IMR-90 (cell line): ENCODE data around the gene SIN3B. TPM values are rescaled to one million over a fixed set of nuclear protein-coding genes. Genes with fewer than 3 reads are reported as not detected.

Experiments
- ATAC-seq: fragments of 200-7000 bp; cut with Tn5 transposase; 2 replicates; pipeline ENCODE4 v1.9.1; 2020; ENCODE audit warnings: low read depth, mild to moderate bottlenecking, moderate library complexity
- BruUV-seq: library from RNA; stranded (reverse); fragments of 400-500 nt; replicated peaks from 2 replicates; lab custom pipeline; 2021; lab: Mats Ljungman, UMichigan
- CTCF ChIA-PET: fragments of 300-600 bp; formaldehyde crosslinking; extraction: SDS; loops from one replicate; lab custom pipeline; 2021; ENCODE audit warnings: antibody characterized with exemption; lab: Yijun Ruan, JAX
- POLR2A ChIA-PET: fragments of 300-600 bp; sonication (Branson Sonifier 250); formaldehyde crosslinking; loops from one replicate; lab custom pipeline; 2022; ENCODE audit warnings: antibody characterized with exemption; ENCODE audit not compliant: unreplicated experiment; lab: Charles Lee
- DNase-seq: peaks from one replicate; pipeline ENCODE4 v3.0.0; 2013
- H2AFZ ChIP-seq: replicated peaks from 2 replicates; pipeline ENCODE3; 2013; ENCODE audit warnings: low read length, mild to moderate bottlenecking; ENCODE audit not compliant: poor library complexity
- H2AK5ac ChIP-seq: 2 replicates; pipeline ENCODE4 v1.6.1; 2013; ENCODE audit warnings: low read depth, low read length, inconsistent platforms
- H2AK9ac ChIP-seq: replicated peaks from 2 replicates; pipeline ENCODE3; 2013; ENCODE audit warnings: mild to moderate bottlenecking, low read depth, low read length, moderate library complexity; ENCODE audit not compliant: poor library complexity
- H2BK120ac ChIP-seq: 2 replicates; pipeline ENCODE4 v1.6.1; 2013; ENCODE audit warnings: low read depth, low read length, inconsistent platforms
- H2BK15ac ChIP-seq: 3 replicates; pipeline ENCODE4 v1.6.1; 2013; ENCODE audit warnings: low read depth, low read length, inconsistent platforms
- H2BK20ac ChIP-seq: 2 replicates; pipeline ENCODE4 v1.6.1; 2013; ENCODE audit warnings: low read depth, mild to moderate bottlenecking, inconsistent platforms, low read length, moderate library complexity
- H2BK5ac ChIP-seq: 2 replicates; pipeline ENCODE4 v1.6.1; 2013; ENCODE audit warnings: mild to moderate bottlenecking, low read depth, low read length, inconsistent platforms; ENCODE audit not compliant: poor library complexity, severe bottlenecking
- H3K14ac ChIP-seq: replicated peaks from 2 replicates; pipeline ENCODE4 v1.6.1; 2013; ENCODE audit warnings: low read depth, low read length, inconsistent platforms
- H3K18ac ChIP-seq: 2 replicates; pipeline ENCODE4 v1.6.1; 2013; ENCODE audit warnings: low read depth, low read length, control low read depth
- H3K23ac ChIP-seq: 2 replicates; pipeline ENCODE4 v1.6.1; 2013; ENCODE audit warnings: low read depth, low read length, inconsistent platforms
- H3K27ac ChIP-seq: 2 replicates; pipeline ENCODE4 v1.5.1; 2013; ENCODE audit warnings: mild to moderate bottlenecking, control low read depth, low read length; ENCODE audit not compliant: insufficient read depth
- H3K27me3 ChIP-seq: 2 replicates; pipeline ENCODE4 v1.6.1; 2013; ENCODE audit warnings: low read length; ENCODE audit not compliant: control insufficient read depth, insufficient read depth
- H3K36me3 ChIP-seq: 2 replicates; pipeline ENCODE4 v1.6.1; 2013; ENCODE audit warnings: low read length, mixed read lengths; ENCODE audit not compliant: control insufficient read depth, insufficient read depth
- H3K4ac ChIP-seq: 2 replicates; pipeline ENCODE4 v1.6.1; 2013; ENCODE audit warnings: low read depth, low read length, inconsistent platforms
- H3K4me1 ChIP-seq: 2 replicates; pipeline ENCODE4 v1.6.1; 2013; ENCODE audit warnings: low read length, mixed read lengths; ENCODE audit not compliant: control insufficient read depth, insufficient read depth
- H3K4me2 ChIP-seq: 2 replicates; pipeline ENCODE4 v1.6.1; 2013; ENCODE audit warnings: low read depth, mild to moderate bottlenecking, control low read depth, low read length, moderate library complexity
- H3K4me3 ChIP-seq: 2 replicates; pipeline ENCODE4 v1.5.1; 2013; ENCODE audit warnings: low read depth, mild to moderate bottlenecking, control low read depth, low read length, moderate library complexity; ENCODE audit not compliant: insufficient read depth
- H3K56ac ChIP-seq: 2 replicates; pipeline ENCODE4 v1.6.1; 2013; ENCODE audit warnings: low read length, inconsistent platforms; ENCODE audit not compliant: insufficient read depth; ENCODE audit errors: extremely low read depth
- H3K79me1 ChIP-seq, 2 experiments: 2 replicates each; pipeline ENCODE4 v1.6.1; 2013; ENCODE audit warnings: low read length in 2 of 2, inconsistent platforms in 1 of 2, low read depth in 1 of 2
- H3K9ac ChIP-seq: 2 replicates; pipeline ENCODE4 v1.6.1; 2013; ENCODE audit warnings: low read depth, low read length, control low read depth
- H3K9me1 ChIP-seq: 2 replicates; pipeline ENCODE4 v1.6.1; 2013; ENCODE audit warnings: low read length, inconsistent platforms; ENCODE audit not compliant: insufficient read depth
- H3K9me3 ChIP-seq: 2 replicates; pipeline ENCODE4 v1.6.1; 2013; ENCODE audit warnings: low read length; ENCODE audit not compliant: control insufficient read depth, insufficient read depth
- H4K20me1 ChIP-seq: 2 replicates; pipeline ENCODE4 v1.6.1; 2013; ENCODE audit warnings: low read length, inconsistent platforms; ENCODE audit not compliant: insufficient read depth
- H4K5ac ChIP-seq: 2 replicates; pipeline ENCODE4 v1.6.1; 2013; ENCODE audit warnings: mild to moderate bottlenecking, low read depth, low read length, control low read depth
- H4K8ac ChIP-seq, 2 experiments: 2 replicates each; pipeline ENCODE4 v1.6.1; 2013; ENCODE audit warnings: low read depth in 2 of 2, low read length in 2 of 2, control low read depth in 1 of 2, inconsistent platforms in 1 of 2
- H4K91ac ChIP-seq: 2 replicates; pipeline ENCODE4 v1.6.1; 2013; ENCODE audit warnings: low read depth, low read length, inconsistent platforms; ENCODE audit not compliant: insufficient read depth
- BHLHE40 ChIP-seq: fragments of 150-350 bp; IDR thresholded peaks from 2 replicates; pipeline ENCODE4 v1.6.1; 2016; ENCODE audit warnings: mild to moderate bottlenecking, low read depth, low read length
- CEBPB ChIP-seq: IDR thresholded peaks from 2 replicates; pipeline ENCODE4 v1.6.1; 2012; ENCODE audit warnings: low read depth, low read length, improper control_type of control experiment
- CHD1 ChIP-seq: IDR thresholded peaks from 2 replicates; pipeline ENCODE4 v1.6.1; 2012; ENCODE audit warnings: low read depth, low read length, improper control_type of control experiment
- FOS ChIP-seq: fragments of 150-350 bp; IDR thresholded peaks from 2 replicates; pipeline ENCODE4 v1.6.1; 2016; ENCODE audit warnings: low read depth, low read length
- MAFK ChIP-seq: IDR thresholded peaks from 2 replicates; pipeline ENCODE4 v1.6.1; 2012; ENCODE audit warnings: low read depth, low read length, improper control_type of control experiment
- MAZ ChIP-seq: IDR thresholded peaks from 2 replicates; pipeline ENCODE4 v1.6.1; 2012; ENCODE audit warnings: low read depth, mild to moderate bottlenecking, low read length, improper control_type of control experiment, moderate library complexity, borderline replicate concordance
- MXI1 ChIP-seq: IDR thresholded peaks from 2 replicates; pipeline ENCODE4 v1.6.1; 2012; ENCODE audit warnings: low read depth, mild to moderate bottlenecking, low read length, moderate library complexity, borderline replicate concordance
- NFE2L2 ChIP-seq: fragments of 150-350 bp; IDR thresholded peaks from 2 replicates; pipeline ENCODE4 v1.6.1; 2016; ENCODE audit warnings: low read depth, mild to moderate bottlenecking, low read length
- POLR2A ChIP-seq: IDR thresholded peaks from 2 replicates; pipeline ENCODE4 v1.6.1; 2012; ENCODE audit warnings: mild to moderate bottlenecking, low read depth, low read length
- RAD21 ChIP-seq: IDR thresholded peaks from 2 replicates; pipeline ENCODE4 v1.6.1; 2012; ENCODE audit warnings: low read length, improper control_type of control experiment
- RCOR1 ChIP-seq: IDR thresholded peaks from 2 replicates; pipeline ENCODE4 v1.6.1; 2012; ENCODE audit warnings: mild to moderate bottlenecking, low read length, improper control_type of control experiment; ENCODE audit not compliant: insufficient replicate concordance
- RFX5 ChIP-seq: IDR thresholded peaks from 2 replicates; pipeline ENCODE4 v1.8.0; 2012; ENCODE audit warnings: low read depth, mild to moderate bottlenecking, low read length, moderate library complexity
- SMC3 ChIP-seq: fragments of 150-350 bp; IDR thresholded peaks from 2 replicates; pipeline ENCODE4 v1.6.1; 2016; ENCODE audit warnings: low read depth, mild to moderate bottlenecking, antibody characterized with exemption, low read length, moderate library complexity
- WGBS, 2 experiments: methylation state at CpG; one replicate each; pipeline versions ENCODE4 v1.1.5 to v1.1.7; 2013; ENCODE audit warnings: missing lambda C conversion rate in 2 of 2; ENCODE audit not compliant: insufficient read length in 1 of 2; ENCODE audit errors: extremely low coverage in 2 of 2; 5-methylcytosine and 5-hydroxymethylcytosine counted together
- dilution Hi-C: fragments of 300-500 bp; cut with HindIII; formaldehyde crosslinking; loops from one replicate; pipeline ENCODE4 v1.14.3; 2018; ENCODE audit warnings: low sequenced_read_pairs; ENCODE audit not compliant: unreplicated experiment
- in situ Hi-C: fragments of 300-500 bp; cut with MboI; formaldehyde crosslinking; loops from 3 replicates; pipeline ENCODE4 v1.14.3; 2019; ENCODE audit warnings: low sequenced_read_pairs, inconsistent platforms, mixed read lengths
- intact Hi-C: fragments of 100-400 bp; cut with micrococcal nuclease; formaldehyde crosslinking; loops from 2 replicates; pipeline ENCODE4 v1.10.0; 2022
- polyA plus RNA-seq, 3 experiments: library from polyadenylated mRNA; depleted of rRNA; stranded (reverse); fragments of >200 nt; gene quantifications; 2 replicates each; pipeline ENCODE4 v1.2.3, GENCODE V29; 2012; ENCODE audit warnings: low replicate concordance in 1 of 3
- total RNA-seq: library from RNA; depleted of rRNA; stranded (reverse); fragments of >200 nt; gene quantifications from 2 replicates; pipeline ENCODE4 v1.2.3, GENCODE V29; 2012
- TF ChIP-seq, protein P1 (sequence below): fragments of 150-350 bp; IDR thresholded peaks from 2 replicates; pipeline ENCODE4 v1.6.1; 2016; ENCODE audit warnings: low read depth, mild to moderate bottlenecking, low read length, moderate library complexity, borderline replicate concordance
- TF ChIP-seq, protein P2 (sequence below): conservative IDR thresholded peaks from 2 replicates; pipeline ENCODE4 v1.5.1; 2012; ENCODE audit warnings: mild to moderate bottlenecking, low read depth, low read length, improper control_type of control experiment
- TF ChIP-seq, protein P3 (sequence below): fragments of 150-350 bp; IDR thresholded peaks from 2 replicates; pipeline ENCODE4 v1.6.1; 2017; ENCODE audit warnings: mild to moderate bottlenecking, antibody characterized with exemption, low read length, low read depth

SIN3B gene
- total and polyA plus RNA-seq, 2 of the 4 experiments (the other 2 are of a cell fraction), result 7.9 to 40.0 TPM

DNA sequence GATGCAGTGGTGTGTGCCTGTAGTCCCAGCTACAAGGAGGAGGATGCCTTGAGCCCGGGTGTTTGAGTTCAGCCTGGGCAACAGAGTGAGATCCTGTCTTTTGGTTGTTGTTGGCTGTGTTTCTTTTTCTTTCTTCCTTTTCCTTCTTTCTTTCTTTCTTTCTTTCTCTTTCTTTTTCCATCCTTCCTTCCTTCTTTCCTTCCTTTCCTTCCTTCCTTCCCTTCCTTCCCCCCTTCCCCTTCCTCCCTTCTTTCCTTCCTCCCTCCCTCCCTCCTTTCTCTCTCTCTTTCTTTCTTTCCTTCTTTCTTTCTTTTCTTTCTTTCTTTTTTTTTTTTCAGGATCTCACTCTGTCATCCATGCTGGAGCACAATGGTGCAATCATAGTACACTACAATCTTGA, 46.5 kb upstream of the SIN3B start:
- dilution Hi-C loops, result no loop called here
- in situ Hi-C loops, result no loop called here

More for the DNA sequence above, 46.5 kb upstream of the SIN3B start:
- Histone ChIP-seq H4K8ac (no peak overlapping the region), H2BK15ac (no peak overlapping the region), H4K5ac (no peak overlapping the region), H3K36me3 (no peaks in the 10 kb centered on the region), H3K9me1 (no peaks in the 10 kb centered on the region), H4K20me1 (no peaks in the 10 kb centered on the region), H3K79me1 (no peaks in the 10 kb centered on the region), H3K4me2 (no peak overlapping the region), H3K27me3 (peaks cover 3% of the 10 kb centered on the region; the same call in 1 of the 2 replicates), H3K9ac (no peak overlapping the region), H3K9me3 (no peaks in the 10 kb centered on the region), H3K56ac (no peak overlapping the region), H2BK120ac (no peak overlapping the region), H3K4me3 (no peak overlapping the region), H3K4me1 (no peaks in the 10 kb centered on the region), H2BK5ac (no peak overlapping the region), H3K4ac (no peak overlapping the region), H2AK9ac (no peak overlapping the region), H4K91ac (no peak overlapping the region), H2AFZ (no peak overlapping the region), H3K14ac (no peak overlapping the region), H2AK5ac (no peak overlapping the region), H2BK20ac (no peak overlapping the region), H3K27ac (no peak overlapping the region), H3K18ac (no peak overlapping the region), H3K23ac (no peak overlapping the region)
- intact Hi-C loops, result no loop called here
- POLR2A ChIA-PET, result no interaction called here
- no TSS peak for BruUV-seq
- ATAC-seq (no peak), DNase-seq (no peak)
- CTCF ChIA-PET, result no interaction called here
- no CpG with 5 or more reads among the region's 1 CpG for WGBS, 2 experiments
- TF ChIP-seq MXI1 (no peak), POLR2A (no peak), BHLHE40 (no peak), CEBPB (no peak), NFE2L2 (no peak), RCOR1 (no peak), MAZ (no peak), RAD21 (no peak), FOS (no peak), CHD1 (no peak), SMC3 (no peak), MAFK (no peak), RFX5 (no peak)
- TF ChIP-seq, protein P1, sequence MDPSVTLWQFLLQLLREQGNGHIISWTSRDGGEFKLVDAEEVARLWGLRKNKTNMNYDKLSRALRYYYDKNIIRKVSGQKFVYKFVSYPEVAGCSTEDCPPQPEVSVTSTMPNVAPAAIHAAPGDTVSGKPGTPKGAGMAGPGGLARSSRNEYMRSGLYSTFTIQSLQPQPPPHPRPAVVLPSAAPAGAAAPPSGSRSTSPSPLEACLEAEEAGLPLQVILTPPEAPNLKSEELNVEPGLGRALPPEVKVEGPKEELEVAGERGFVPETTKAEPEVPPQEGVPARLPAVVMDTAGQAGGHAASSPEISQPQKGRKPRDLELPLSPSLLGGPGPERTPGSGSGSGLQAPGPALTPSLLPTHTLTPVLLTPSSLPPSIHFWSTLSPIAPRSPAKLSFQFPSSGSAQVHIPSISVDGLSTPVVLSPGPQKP, result no peak
- TF ChIP-seq, protein P2, sequence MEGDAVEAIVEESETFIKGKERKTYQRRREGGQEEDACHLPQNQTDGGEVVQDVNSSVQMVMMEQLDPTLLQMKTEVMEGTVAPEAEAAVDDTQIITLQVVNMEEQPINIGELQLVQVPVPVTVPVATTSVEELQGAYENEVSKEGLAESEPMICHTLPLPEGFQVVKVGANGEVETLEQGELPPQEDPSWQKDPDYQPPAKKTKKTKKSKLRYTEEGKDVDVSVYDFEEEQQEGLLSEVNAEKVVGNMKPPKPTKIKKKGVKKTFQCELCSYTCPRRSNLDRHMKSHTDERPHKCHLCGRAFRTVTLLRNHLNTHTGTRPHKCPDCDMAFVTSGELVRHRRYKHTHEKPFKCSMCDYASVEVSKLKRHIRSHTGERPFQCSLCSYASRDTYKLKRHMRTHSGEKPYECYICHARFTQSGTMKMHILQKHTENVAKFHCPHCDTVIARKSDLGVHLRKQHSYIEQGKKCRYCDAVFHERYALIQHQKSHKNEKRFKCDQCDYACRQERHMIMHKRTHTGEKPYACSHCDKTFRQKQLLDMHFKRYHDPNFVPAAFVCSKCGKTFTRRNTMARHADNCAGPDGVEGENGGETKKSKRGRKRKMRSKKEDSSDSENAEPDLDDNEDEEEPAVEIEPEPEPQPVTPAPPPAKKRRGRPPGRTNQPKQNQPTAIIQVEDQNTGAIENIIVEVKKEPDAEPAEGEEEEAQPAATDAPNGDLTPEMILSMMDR, result no peak
- TF ChIP-seq, protein P3, sequence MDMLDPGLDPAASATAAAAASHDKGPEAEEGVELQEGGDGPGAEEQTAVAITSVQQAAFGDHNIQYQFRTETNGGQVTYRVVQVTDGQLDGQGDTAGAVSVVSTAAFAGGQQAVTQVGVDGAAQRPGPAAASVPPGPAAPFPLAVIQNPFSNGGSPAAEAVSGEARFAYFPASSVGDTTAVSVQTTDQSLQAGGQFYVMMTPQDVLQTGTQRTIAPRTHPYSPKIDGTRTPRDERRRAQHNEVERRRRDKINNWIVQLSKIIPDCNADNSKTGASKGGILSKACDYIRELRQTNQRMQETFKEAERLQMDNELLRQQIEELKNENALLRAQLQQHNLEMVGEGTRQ, result no peak
